ENCODE data around the gene LSM4. TPM values are rescaled to one million over a fixed set of nuclear protein-coding genes. Genes with fewer than 3 reads are reported as not detected.

LSM4 gene
- total and polyA plus RNA-seq, 9 donors: 38.3 to 121 (median 71.4) TPM

- Histone ChIP-seq H3K27me3 (no peaks in the 10 kb centered on the region), H3K4me1 (ENCODE audit: insufficient read depth) (no peaks in the 10 kb centered on the region), H3K27ac (no peak overlapping the region), H3K4me3 (no peak overlapping the region), H3K9me3 (no peaks in the 10 kb centered on the region), H3K36me3 (no peaks in the 10 kb centered on the region)
- DNase-seq: no peak
- WGBS, 3 donors: 87 to 94% (median 90%) methylated on average over 4 of the region's 4 CpGs
- intact Hi-C loops (cut with DNase I): loop anchor here in 2 of 4 donors (10.0 kb wide), 4 partner anchors 45 to 255 kb away; partner anchors contain the start of genes ARRDC2 (in 1 of the 2) and MPV17L2 (in 1 of the 2)
- no peak for TF ChIP-seq CTCF (IDR thresholded peaks at IDR 0.05)
- no peak for TF ChIP-seq EP300 (IDR thresholded peaks at IDR 0.05)
- TF ChIP-seq POLR2A (IDR thresholded peaks at IDR 0.05): no peak
Measured at GRCh38 chr19:18259893-18260292, 63.0 kb downstream of the LSM4 start.

GRCh38 chr19:18257503-18258470 lies 65.1 kb downstream of the LSM4 start:
- no peaks in the 10 kb centered on the region for H3K27me3 ChIP-seq
- no peak overlapping the region for H3K4me3 ChIP-seq
- H3K36me3 ChIP-seq: no peaks in the 10 kb centered on the region
- H3K27ac ChIP-seq: no peak overlapping the region
- 85 to 89% (median 87%) methylated on average over 51 to 55 of the region's 55 CpGs for WGBS, 3 donors
- intact Hi-C loops (cut with DNase I): loop anchor here in 2 of 4 donors (10.0 kb wide), 3 partner anchors 63 to 253 kb away; partner anchors contain the start of genes ARRDC2 (in 1 of the 2) and MPV17L2 (in 1 of the 2)
- DNase-seq: peak in 2 of 5 donors; percentile 37 to 41
- no peaks in the 10 kb centered on the region for H3K4me1 ChIP-seq (ENCODE audit: insufficient read depth)
- TF ChIP-seq CTCF (IDR thresholded peaks at IDR 0.05) (no peak), POLR2A (IDR thresholded peaks at IDR 0.05) (no peak), EP300 (IDR thresholded peaks at IDR 0.05) (no peak)
- H3K9me3 ChIP-seq: no peaks in the 10 kb centered on the region

Small RNA genes lying within 50 kb of the gene (microRNA-seq; reads per million reads assigned to microRNA genes)
- 0.71 to 1.1 (median 1.1) reads per million in 3 donors for gene MIR3188

Small RNA genes lying within 50 kb of the gene (small RNA-seq; reads per million reads assigned to genes)
- gene MIR3188: not detected
- gene RN7SL513P: not detected
- not detected for gene RPL39P38

Other genes with a start within 250 kb of the LSM4 start
- under 1 TPM; 0.31 to 0.89 (median 0.57) TPM for gene IL12RB1, start 236.1 kb downstream of the LSM4 start, total RNA-seq
- under 1 TPM; 0.22 to 0.70 TPM for gene IL12RB1, start 236.1 kb downstream of the LSM4 start, polyA plus RNA-seq
- 10 to 100 TPM in 3 of 7 donors, 1 to 10 TPM in 4; 7.8 to 12.2 (median 9.9) TPM for gene MAST3, start 225.3 kb downstream of the LSM4 start, total RNA-seq
- 1 to 10 TPM; 2.4 to 5.7 TPM for gene MAST3, start 225.3 kb downstream of the LSM4 start, polyA plus RNA-seq
- 10 to 100 TPM; 16.5 to 63.2 (median 48.9) TPM for gene PIK3R2, start 169.9 kb downstream of the LSM4 start, total RNA-seq
- 10 to 100 TPM; 12.8 to 13.6 TPM for gene PIK3R2, start 169.9 kb downstream of the LSM4 start, polyA plus RNA-seq
- gene IFI30, start 149.3 kb downstream of the LSM4 start, total RNA-seq: 10 to 100 TPM; 10.1 to 70.9 (median 16.1) TPM
- 10 to 100 TPM; 21.8 to 34.4 TPM for gene IFI30, start 149.3 kb downstream of the LSM4 start, polyA plus RNA-seq
- 10 to 100 TPM in 2 of 7 donors, 1 to 10 TPM in 5; 6.9 to 15.2 (median 8.6) TPM for gene MPV17L2, start 129.9 kb downstream of the LSM4 start, total RNA-seq
- 10 to 100 TPM in 1 of 2 donors, 1 to 10 TPM in 1; 3.5 to 12.0 TPM for gene MPV17L2, start 129.9 kb downstream of the LSM4 start, polyA plus RNA-seq
- 10 to 100 TPM in 2 of 7 donors, 1 to 10 TPM in 5; 1.9 to 32.9 (median 9.0) TPM for gene RAB3A, start 119.0 kb downstream of the LSM4 start, total RNA-seq
- 1 to 10 TPM; 5.5 to 7.9 TPM for gene RAB3A, start 119.0 kb downstream of the LSM4 start, polyA plus RNA-seq
- 1 to 10 TPM in 4 of 7 donors, under 1 TPM in 2, not detected in 1; 0.57 to 1.7 (median 1.1) TPM for gene PDE4C, start 96.6 kb downstream of the LSM4 start, total RNA-seq
- gene PDE4C, start 96.6 kb downstream of the LSM4 start, polyA plus RNA-seq: under 1 TPM; 0.50 to 0.67 TPM
- gene IQCN, start 48.6 kb downstream of the LSM4 start, total RNA-seq: 10 to 100 TPM in 5 of 7 donors, 1 to 10 TPM in 2; 6.0 to 18.4 (median 11.7) TPM
- gene IQCN, start 48.6 kb downstream of the LSM4 start, polyA plus RNA-seq: 1 to 10 TPM; 2.5 to 9.3 TPM
- gene JUND, start 41.5 kb downstream of the LSM4 start, total RNA-seq: 1,000 to 10,000 TPM in 2 of 7 donors, 100 to 1,000 TPM in 5; 163 to 1,260 (median 581) TPM
- gene JUND, start 41.5 kb downstream of the LSM4 start, polyA plus RNA-seq: 100 to 1,000 TPM in 1 of 2 donors, 10 to 100 TPM in 1; 95.2 to 301 TPM
- gene PGPEP1, start 17.5 kb upstream of the LSM4 start, total RNA-seq: 10 to 100 TPM in 6 of 7 donors, 1 to 10 TPM in 1; 9.3 to 64.5 (median 50.3) TPM
- gene PGPEP1, start 17.5 kb upstream of the LSM4 start, polyA plus RNA-seq: 10 to 100 TPM; 13.8 to 16.9 TPM
- gene GDF15, start 63.1 kb upstream of the LSM4 start, total RNA-seq: 10 to 100 TPM in 2 of 7 donors, 1 to 10 TPM in 5; 1.5 to 20.9 (median 3.7) TPM
- gene GDF15, start 63.1 kb upstream of the LSM4 start, polyA plus RNA-seq: 1 to 10 TPM in 1 of 2 donors, under 1 TPM in 1; 0.67 to 2.7 TPM
- gene LRRC25, start 74.5 kb upstream of the LSM4 start, total RNA-seq: 1 to 10 TPM; 1.8 to 9.2 (median 2.4) TPM
- 1 to 10 TPM; 1.4 to 3.2 TPM for gene LRRC25, start 74.5 kb upstream of the LSM4 start, polyA plus RNA-seq
- 100 to 1,000 TPM in 2 of 7 donors, 10 to 100 TPM in 5; 58.9 to 124 (median 88.3) TPM for gene SSBP4, start 96.3 kb upstream of the LSM4 start, total RNA-seq
- 10 to 100 TPM in 1 of 2 donors, 1 to 10 TPM in 1; 4.6 to 90.3 TPM for gene SSBP4, start 96.3 kb upstream of the LSM4 start, polyA plus RNA-seq
- 100 to 1,000 TPM in 6 of 7 donors, 10 to 100 TPM in 1; 45.2 to 345 (median 217) TPM for gene ISYNA1, start 115.1 kb upstream of the LSM4 start, total RNA-seq
- gene ISYNA1, start 115.1 kb upstream of the LSM4 start, polyA plus RNA-seq: 100 to 1,000 TPM in 1 of 2 donors, 1 to 10 TPM in 1; 9.6 to 144 TPM
- gene ELL, start 199.0 kb upstream of the LSM4 start, total RNA-seq: 10 to 100 TPM in 6 of 7 donors, 1 to 10 TPM in 1; 9.8 to 22.3 (median 19.8) TPM
- 10 to 100 TPM in 1 of 2 donors, 1 to 10 TPM in 1; 1.6 to 12.3 TPM for gene ELL, start 199.0 kb upstream of the LSM4 start, polyA plus RNA-seq
- gene FKBP8, start 220.5 kb upstream of the LSM4 start, total RNA-seq: 100 to 1,000 TPM; 198 to 354 (median 290) TPM
- gene FKBP8, start 220.5 kb upstream of the LSM4 start, polyA plus RNA-seq: 100 to 1,000 TPM in 1 of 2 donors, 10 to 100 TPM in 1; 14.1 to 319 TPM
- 10 to 100 TPM; 63.5 to 76.7 (median 65.9) TPM for gene KXD1, start 234.8 kb upstream of the LSM4 start, total RNA-seq
- gene KXD1, start 234.8 kb upstream of the LSM4 start, polyA plus RNA-seq: 10 to 100 TPM; 52.0 to 78.3 TPM
- gene UBA52, start 248.8 kb upstream of the LSM4 start, total RNA-seq: 1,000 to 10,000 TPM; 1,269 to 1,882 (median 1,382) TPM
- gene UBA52, start 248.8 kb upstream of the LSM4 start, polyA plus RNA-seq: 1,000 to 10,000 TPM; 1,409 to 1,581 TPM

Data from ovary (tissue), 9 donors.